ENCODE results near the gene TMEM131.
A peak's percentile ranks its signal among the peaks of the same experiment; 100 is the strongest.

TMEM131 gene

DNA sequence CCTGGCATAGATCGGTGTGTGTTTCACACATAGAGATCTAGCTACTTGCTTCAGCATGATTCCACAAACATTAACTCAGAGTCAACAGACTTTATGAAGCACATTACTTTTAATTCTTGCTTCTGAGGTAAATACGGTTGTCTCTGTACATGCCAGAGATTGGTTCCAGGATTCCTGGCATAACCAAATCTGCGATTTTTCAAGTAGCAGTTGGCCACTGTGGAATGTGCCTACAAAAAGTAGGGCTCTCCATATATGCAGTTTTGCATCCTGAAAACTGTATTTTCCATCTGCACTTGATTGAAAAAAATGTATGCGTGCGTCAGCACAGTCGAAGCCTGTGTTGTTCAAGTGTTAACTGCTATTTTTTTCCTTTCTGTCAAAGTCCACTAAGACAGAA lies 197.3 kb downstream of the TMEM131 start:
- DNase-seq: no peak

DNA sequence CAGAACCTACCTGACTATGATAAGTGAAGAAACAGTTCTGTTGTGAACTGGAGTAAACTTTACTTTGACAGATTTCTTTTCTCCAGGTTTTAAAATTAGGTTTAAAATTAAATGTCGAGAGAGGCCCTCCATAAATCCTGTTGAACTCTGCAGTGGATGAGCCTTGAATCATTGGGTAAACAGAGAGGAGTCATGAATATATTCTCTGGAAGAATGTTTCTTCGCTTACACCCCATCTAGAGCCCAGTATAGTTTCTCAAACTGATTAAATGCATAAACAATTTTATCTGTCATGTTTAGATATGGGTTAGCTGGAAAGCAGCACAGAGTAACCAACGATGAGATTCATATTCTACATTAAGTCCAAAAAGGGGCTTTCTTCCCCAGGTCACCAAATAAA lies 198.4 kb downstream of the TMEM131 start:
- no peak for DNase-seq

DNA sequence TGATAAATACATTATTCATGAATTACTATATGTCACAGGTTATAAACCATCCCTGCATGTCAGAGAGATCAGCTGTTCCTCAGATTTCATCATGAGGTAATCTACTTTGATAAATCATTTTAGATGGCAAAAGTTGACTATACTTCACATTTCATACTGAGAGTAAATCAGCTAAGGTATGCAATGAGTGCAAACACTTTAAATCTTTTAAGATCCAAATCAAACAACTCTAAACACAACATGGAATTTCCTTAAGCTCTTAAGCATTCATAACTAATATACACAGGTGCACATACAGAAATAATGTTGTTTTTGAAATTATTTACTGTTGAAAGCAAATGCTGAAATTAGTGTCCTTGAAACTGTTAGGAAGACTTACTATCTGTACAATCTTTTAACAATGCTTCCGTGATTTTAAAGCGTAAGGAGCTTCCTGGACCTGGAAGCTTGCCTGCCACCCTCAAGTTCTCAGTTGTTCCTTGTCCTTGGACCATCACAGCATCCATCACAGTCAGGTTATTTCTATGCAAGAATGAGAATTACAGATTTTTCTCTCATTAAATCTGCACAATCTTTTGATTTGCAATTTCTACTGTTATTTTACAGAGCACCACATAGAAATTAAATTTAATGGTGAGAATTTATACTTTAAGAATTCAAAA lies 199.2 kb downstream of the TMEM131 start:
- no peak for DNase-seq

DNA sequence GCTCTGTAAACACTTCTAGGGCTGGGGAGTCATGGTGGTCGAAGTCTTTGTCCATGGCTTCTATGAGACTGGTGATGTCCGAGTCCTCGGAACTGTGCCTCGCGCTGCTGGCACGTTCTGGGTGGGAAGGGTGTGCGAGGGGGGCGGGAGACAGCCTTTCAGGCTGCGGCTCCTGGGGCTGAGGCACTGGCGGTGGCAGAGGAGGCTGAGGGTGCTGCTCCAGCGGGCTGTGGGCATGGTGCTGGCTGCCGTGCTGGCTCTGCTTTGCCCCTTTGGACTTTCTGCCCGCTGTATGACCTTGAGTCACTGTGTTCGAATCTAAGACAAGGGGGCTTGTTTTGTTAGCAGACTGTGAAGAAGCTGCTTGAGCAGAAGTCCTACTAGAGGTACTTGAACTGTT lies 203.3 kb downstream of the TMEM131 start:
- DNase-seq: no peak

DNA sequence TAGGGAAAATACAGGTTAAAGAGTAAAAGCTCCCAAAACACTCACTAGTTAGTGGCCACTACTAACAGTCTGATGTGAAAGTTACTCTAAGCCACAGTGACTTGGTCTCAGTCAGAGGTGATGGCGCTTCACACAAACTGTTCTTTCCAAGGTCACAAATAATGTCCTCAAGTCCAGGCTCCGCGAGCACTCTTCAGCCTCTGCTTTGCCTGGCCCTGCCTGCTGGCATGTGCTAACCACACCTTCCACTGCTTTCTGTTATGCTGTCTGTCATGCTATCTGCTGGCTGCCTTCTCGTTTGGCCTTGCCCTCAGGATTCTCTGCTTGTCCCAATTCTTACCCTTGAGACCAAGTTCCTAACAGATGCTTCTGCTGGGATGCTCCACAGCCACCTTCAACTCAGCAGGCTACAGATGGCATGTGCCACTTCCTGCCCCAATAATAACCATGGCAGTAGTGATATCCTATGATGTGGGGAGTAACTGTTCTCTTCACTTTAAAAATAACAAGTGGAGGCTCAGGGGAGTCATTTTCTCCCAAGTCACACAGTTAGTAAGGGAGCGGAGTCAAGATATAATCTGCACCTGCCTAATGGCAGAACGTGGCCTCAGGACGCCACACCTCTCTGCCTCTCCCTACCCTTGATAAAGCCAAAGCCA lies 206.6 kb downstream of the TMEM131 start:
- no peak for DNase-seq

DNA sequence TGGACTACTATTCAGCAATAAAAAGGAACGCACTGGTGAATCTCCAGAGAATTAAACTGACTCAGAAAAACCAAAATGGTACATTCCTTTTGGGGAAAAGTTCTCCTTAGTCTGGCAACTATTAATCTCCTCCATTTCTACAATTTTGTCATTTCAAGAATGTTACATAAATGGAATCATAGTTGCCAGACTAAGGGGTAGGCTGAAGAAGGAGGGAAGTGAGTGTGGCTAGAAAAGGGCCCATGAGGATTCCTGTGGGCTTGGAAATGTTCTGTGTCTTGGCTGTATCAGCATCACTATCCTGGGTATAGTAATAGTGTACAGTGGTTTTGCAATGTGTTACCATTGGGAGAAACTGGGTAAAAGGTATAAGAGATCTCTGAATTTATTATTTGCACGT lies 209.9 kb downstream of the TMEM131 start:
- DNase-seq: no peak

DNA sequence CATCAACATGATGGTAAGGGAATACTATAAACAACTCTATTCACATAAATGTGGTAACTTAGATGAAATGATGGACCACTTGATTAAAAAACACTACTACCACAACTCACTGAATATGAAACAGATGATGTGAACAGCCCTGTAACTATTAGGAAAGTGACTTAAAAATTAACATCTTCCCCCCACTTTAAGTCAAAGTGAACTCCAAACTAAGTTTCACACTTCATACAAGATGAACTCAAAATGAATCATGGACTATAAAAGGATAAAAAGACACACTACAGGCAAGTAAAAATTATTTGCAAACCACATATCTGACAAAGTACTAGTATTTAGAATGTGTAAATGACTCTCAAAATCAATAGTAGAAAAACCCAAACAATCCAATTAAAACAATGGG lies 210.8 kb downstream of the TMEM131 start:
- no peak for DNase-seq

DNA sequence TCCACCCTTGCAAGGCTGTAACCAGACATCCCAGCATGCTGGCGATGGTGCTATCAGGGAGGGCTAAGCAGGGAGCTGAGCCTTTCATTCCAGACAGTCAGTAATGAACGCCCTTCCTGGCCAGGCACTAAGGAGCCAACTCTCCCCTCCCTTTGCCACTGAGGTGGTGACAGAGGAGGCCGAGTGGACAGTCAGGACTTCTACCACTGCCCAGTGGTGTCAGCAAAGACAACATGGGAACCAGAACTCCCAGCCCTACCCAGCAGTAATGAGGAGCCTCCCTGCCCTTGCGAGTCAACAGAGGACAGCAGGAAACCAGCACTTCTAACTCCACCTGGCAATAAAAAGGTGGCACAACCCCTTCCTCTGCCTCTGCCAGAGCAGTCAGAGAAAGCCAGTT lies 213.8 kb downstream of the TMEM131 start:
- no peak for DNase-seq

DNA sequence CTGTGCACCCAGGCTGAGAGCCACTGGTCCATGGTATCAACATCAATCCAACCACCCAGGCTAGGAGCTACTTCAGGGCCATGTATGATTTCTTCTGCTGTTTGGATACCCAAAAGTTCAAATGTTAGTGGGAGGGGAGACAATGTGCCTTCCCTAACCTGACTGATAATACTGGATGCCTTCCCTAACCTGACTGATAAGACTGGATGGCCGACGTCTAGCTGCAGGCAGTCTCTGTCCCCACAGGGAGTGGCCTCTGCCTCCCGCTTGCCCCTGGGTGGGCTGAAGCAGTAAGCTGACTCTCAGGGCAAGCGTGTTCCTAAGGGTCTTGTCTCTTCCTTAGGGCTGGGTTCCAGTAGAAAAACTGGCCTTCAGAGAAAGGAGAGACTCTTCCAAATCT lies 216.6 kb downstream of the TMEM131 start:
- no peak for DNase-seq

DNA sequence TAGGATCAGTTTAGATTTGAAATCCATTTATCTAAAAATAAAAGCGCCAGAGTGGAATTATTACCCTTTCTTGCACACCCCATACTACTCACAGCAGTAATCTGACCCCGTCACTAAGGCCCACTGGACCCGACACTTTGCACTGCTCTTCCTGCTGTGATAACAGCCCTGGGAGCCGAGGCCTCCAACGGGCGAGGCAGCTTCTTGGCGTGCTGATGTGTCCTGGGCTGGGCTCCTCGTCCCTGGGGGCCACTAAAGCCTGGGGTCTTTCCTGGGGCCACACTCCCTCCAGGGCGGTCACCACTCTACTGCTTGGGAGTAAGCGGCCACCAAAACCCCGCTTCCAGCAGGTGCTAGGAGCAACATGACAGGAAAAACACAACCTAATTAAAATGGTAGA lies 220.7 kb downstream of the TMEM131 start:
- no peak for DNase-seq

DNA sequence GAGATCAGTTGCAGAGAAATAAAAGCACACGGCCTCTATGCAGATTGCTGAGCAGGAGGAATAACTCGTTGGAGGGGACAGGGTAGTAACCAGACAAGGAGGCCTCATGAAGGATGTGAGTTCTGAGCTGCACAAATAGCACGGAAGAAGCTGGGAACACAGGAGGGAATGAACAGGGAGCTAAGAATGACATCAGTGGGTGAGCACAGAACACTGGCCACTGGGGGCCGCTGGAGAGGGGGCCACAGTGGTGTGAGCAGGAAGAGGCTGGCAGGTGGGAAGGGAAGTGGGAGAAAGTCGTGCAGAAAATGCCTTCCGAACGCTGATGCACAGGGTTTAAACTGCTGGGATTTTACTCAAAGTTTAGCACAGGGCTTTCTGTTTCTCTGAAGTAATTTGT lies 221.3 kb downstream of the TMEM131 start:
- no peak for DNase-seq

DNA sequence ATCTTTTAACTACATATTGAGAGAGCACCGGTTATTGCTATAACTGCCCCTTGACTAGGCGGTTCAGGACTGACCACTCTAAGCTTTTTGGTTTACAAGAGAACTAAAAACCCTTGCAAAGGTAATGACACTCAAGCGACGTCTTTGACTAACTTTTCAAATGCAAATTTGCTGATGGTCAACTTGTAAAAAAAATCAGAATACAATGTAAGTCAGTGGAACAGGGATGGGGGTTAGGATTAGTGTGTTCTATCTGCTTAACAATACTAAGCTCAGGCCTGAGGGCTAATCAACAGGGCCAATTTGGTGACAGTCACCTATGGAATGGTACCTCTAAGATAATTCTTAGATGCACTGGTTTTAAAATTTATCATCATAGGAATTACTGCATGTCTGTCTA lies 225.3 kb downstream of the TMEM131 start:
- no peak for DNase-seq

DNA sequence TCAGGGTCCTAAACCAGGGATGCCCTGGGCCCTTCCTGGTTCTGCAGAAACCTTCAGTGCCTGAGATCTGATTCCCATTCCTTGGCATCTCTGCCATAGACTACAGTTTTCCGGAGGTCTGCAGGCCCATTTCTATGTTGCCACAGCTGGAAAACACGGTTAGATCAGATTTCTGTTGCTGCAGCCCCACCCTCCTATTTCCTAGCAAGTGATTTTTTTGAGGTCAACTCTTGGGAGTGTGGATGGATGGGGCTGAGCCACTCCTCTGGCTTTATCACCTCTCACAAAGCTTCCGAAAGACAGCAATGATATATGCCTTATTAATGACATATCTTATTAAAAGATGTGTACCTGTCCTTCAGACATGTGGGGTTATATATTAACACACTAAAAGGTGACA lies 226.0 kb downstream of the TMEM131 start:
- no peak for DNase-seq

DNA sequence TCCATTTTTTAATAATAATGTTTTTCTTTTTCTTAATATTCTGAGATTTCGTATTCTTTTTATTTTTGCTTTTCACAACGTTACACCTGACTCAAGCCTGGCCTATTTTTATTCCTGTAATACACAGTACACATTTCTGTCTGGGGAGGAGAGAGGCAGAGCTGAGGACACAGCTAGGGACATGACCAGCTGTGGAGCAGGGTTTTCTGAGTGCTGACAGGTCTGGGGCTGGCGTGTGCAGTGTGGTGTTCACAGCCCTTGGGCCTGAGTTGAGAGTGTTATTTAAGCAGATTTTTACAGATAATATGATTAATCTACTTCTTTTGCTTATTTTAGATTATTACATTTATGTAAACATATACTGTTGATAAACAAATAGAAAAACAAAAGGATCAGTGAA lies 226.4 kb downstream of the TMEM131 start:
- no peak for DNase-seq

DNA sequence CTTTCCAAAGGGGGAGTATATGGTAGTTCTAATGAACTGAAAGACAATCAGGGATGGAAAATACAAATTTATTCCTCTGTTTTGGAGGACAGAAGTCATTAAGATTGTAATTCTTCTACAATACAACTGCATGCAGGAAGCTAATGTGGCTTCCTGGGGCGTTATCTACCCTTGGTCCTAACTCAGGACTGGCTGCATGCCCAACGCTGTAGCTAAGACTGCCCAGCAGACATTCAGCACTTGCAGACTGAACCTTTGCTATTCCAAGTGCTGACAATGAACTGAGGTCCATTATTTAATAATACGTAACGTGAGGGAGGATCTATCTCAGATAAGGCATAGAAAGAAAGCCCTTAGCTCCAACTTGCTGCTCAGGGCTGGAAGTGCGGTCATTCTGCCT lies 229.2 kb downstream of the TMEM131 start:
- no peak for DNase-seq

DNA sequence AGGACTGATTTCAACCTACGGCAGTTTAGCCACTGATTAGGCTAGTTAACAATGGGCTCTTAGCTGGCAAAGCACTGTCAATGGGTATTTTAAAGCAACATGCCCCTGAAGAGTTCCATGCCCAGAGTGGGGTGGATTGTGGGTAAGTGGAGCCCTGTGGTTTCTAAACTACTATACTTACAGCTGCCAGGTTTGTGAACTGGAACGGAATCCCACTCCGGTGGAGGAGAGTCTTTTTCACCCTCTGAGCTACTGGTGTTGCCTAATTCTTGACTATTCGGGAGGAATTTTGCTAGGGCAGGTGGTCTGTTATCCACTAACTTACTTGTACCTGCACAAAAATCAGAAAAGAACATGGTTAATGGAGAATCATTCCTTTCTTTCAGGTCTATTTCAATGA lies 229.8 kb downstream of the TMEM131 start:
- no peak for DNase-seq

DNA sequence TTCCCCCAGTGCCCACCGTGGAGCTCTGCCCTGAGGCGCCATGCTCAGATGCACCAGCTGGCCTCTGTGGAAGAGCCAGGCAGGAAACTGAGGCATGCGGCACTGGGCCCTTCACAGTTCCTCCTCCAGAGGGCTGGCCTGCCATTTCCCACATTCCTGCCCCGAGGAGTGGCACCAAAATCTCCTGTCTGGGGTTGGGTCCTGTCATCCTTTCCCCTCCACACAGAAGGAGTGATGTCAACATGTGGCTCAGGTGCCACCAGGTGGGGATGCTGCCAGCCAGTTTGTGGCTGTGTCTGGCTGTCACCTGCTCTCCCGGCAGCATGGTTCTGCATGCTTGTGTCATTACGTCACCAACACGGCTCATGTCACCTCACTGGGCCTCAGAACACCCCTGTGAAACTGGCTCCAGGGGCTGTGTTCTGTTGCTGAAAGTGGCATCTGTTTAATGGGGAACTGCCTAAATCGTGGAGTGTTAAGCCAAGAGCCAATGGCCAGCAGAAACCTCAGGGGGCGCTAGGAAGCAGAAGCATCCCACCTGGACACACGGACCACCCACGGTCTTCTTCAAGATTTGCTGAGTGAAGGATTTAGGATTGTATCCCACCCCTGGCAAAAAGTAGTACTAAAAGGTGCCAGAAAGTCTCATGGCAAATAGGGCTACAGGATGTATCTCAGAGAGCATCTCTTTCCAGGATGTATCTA lies 231.0 kb downstream of the TMEM131 start:
- DNase-seq: no peak

DNA sequence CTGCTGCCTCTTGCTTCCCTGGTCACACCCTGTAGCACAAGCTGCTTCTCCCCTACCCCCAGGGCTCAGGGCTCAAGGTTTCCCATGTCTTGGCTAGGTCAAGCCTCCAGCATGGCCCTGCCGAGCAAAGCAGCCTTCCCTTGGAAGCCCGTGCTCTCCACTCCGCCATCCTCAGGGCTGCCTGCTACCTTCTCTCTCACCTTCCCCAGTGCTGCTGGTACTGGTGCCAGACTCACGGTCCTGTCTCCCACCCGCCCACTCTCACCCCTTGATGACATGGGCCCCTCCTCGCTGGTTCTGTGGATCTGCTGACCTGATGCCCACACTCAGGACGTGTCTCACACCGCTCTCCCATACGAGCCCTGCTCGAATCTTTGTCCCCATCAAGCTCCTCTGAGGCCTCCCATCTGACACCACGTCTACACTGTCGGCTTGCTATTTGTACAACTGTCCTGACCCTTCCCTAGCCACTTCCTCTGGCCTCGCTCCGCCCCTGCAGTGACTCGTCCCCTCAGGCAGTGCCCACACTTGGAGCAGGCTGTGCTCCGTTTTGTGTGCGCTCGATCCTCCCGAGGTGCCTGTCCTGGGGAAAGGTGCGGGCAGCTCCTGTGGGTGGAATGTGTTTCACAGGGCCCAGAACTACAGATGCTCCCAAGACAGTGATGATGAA lies 232.4 kb downstream of the TMEM131 start:
- no peak for DNase-seq

DNA sequence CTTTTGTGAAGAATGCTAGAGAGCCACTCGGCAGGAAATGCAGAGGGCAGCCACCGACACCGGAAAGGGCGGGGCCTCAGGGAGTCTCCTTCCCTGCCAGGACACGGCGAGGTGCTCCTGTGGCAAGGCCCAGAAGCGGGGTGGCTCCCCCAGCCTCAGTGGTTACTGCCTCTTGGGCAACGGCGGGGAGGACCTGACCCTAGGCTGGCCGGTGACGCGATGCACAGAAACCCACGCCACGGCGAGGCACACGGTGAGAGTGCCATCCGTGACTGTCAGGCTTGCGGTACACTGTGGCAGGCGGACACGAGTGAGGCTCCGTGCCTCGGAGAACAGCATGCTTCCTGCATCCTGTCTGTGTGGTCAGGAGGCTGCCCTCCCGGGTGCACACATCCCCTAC lies 234.6 kb downstream of the TMEM131 start:
- peak; percentile 24 for DNase-seq

DNA sequence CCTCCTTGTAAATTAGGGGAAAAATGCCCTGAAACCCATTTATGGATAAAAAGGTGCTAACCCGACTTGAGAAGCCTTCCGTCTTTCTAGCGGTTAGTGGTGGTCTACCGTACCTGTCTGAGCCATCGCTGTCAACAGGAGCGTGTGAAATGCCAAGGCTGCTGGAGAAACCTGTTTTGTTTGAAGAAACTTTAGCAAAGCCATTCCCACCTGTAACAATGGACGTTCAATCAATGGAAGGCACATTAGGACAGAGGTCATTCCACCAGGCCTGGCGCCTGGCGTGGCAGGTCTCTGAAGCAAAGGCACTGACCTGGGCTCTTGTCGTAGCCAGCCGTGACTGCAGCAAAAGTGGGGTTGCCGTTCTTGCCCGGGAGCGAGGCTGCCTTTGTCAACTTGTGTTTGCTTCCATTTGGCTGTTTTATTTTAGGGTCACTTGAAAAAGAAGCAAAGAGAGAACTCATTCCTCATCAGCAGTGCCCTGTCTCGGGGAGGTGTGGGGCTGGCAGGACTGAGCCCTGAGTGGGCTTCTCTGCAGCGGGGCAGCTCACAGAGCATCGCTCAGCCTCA lies 235.2 kb downstream of the TMEM131 start:
- no peak for DNase-seq

DNA sequence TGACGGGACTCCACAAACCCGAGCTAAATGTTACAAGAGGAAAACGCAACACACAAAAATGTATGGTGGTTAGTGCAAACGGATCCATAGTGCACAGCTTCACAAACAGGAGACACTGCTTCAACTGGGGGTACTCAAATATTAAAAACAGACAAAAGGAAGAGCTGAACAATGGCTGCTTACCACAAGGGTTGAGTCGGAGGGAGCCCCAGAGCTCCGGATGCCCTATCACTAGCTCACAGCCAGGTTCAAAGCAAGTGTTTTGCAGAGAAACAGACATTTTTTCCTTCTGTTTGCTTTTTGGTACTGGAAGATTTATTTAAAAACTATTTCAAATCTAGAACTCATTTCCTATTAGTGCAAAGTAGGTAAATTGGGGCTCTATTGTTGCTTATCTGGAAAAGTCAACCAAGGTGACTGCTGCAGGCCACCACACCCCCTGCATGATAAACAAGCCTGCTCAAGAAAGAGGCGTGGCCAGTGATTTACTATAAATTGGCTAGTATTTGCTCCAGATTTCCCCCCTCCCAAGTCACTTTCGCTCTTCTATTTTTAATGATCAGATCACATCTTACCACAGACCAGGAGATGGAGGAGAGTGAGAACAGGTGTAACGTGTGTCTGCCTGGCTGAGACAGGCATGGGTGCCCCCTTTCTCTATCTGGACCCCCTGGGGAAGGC lies 235.9 kb downstream of the TMEM131 start:
- DNase-seq: no peak

DNA sequence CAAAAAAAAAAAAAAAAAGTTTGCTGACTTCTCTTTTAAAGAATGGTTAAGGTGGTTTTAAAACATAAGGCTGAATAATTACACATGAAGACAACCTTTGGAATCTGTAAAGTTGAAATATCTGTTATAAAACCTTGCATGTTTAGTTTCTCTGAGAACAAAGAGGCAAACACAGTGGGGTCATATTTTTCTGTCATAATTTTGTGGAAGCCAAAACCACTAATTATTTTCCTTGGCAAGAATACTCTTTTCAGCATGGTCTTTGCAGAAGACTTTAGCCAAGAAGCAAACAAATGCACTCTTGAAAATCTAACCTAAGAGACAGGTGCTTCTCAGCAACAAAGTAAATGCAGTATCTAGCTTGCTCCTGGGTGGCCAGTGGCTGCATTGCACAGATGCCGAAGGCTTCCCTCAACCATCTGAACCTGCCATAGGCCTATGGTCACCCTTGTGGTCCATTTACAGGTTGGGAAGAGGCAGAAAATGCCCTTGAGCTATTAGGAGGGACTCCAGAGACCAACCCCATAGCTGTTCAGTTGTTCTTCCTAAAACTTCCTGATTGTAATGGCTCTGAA lies 237.5 kb downstream of the TMEM131 start:
- DNase-seq: no peak

DNA sequence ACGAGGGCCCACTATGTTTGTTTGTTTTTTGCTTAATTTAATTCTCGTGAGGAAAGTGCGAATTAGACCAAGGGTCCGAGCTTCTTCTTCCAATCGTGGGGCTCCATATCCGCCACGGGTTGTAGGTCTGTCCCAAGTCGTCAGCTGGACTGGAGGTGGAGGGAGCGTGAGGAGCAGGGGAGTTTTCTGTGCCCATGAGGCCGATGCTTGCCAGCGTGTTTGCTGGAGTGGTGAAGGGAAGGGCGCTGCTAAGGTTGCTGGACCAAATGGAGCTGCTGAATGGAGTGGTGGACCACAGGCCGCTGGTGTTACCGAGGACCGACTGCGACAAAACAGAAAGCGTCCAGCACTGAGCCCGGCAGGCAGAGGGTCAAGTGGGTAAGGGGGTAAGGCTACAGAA lies 238.7 kb downstream of the TMEM131 start:
- no peak for DNase-seq

Measured in CD4-positive, alpha-beta T cell treated with Interleukin-15 for 1 hour (primary cell).